ENCODE results near the gene CBX5.
A peak's percentile ranks its signal among the peaks of the same experiment; 100 is the strongest.
"Not testable (repeated sequence)": the region's sequence is repeated elsewhere in the genome, so short reads cannot be mapped to it uniquely, and the experiment has no call there.

CBX5 gene

DNA sequence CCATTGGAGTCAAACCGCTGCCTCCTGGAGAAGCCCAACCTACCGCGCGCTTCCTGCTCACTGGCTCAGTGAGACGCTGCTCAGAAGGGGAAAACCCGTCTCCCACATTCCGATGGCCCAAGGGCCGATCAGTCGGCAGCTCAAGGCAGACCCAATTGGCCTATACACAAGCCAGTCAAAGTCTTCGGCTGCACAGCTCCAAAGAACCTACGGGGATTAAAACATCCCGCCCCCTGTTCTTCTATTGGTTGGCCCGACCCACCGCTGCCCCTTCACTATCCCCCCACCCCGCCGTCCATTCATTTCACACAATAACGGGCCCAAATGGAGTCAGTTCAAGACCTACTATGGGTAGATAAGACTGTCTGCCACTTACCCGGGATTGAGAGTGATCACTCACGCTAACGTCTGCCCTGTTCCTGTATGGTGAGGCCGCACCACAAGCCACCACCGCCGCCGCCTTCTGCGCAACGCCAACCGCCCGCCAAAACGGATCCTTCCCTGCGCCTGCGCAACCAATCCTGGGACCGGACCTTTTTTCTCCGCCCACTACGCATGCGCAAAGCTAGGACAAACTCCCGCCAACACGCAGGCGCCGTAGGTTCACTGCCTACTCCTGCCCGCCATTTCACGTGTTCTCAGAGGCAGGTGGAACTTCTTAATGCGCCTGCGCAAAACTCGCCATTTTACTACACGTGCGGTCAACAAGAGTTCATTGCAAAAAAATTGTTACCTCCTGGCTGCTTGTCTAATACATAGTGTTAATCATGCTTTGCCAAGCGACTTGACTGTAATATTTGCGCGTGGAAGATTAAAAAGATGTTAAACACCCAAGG lies at the start of gene CBX5:
Gene CBX5, minus strand, starts transcription at position 491 of the 836 bp plus-strand sequence. CDS start 22,472 bp downstream, outside the sequence.
- TF ChIP-seq, protein P1, sequence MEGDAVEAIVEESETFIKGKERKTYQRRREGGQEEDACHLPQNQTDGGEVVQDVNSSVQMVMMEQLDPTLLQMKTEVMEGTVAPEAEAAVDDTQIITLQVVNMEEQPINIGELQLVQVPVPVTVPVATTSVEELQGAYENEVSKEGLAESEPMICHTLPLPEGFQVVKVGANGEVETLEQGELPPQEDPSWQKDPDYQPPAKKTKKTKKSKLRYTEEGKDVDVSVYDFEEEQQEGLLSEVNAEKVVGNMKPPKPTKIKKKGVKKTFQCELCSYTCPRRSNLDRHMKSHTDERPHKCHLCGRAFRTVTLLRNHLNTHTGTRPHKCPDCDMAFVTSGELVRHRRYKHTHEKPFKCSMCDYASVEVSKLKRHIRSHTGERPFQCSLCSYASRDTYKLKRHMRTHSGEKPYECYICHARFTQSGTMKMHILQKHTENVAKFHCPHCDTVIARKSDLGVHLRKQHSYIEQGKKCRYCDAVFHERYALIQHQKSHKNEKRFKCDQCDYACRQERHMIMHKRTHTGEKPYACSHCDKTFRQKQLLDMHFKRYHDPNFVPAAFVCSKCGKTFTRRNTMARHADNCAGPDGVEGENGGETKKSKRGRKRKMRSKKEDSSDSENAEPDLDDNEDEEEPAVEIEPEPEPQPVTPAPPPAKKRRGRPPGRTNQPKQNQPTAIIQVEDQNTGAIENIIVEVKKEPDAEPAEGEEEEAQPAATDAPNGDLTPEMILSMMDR (IDR thresholded peaks at IDR 0.05; ENCODE audit: low read length, missing control alignments): no peak
- H3K4me3 ChIP-seq (replicated peaks; ENCODE audit: low read depth, low read length): peak within 1 kb of the TSS; percentile 85
- peak; percentile 100 for DNase-seq (ENCODE audit: low read depth)

DNA sequence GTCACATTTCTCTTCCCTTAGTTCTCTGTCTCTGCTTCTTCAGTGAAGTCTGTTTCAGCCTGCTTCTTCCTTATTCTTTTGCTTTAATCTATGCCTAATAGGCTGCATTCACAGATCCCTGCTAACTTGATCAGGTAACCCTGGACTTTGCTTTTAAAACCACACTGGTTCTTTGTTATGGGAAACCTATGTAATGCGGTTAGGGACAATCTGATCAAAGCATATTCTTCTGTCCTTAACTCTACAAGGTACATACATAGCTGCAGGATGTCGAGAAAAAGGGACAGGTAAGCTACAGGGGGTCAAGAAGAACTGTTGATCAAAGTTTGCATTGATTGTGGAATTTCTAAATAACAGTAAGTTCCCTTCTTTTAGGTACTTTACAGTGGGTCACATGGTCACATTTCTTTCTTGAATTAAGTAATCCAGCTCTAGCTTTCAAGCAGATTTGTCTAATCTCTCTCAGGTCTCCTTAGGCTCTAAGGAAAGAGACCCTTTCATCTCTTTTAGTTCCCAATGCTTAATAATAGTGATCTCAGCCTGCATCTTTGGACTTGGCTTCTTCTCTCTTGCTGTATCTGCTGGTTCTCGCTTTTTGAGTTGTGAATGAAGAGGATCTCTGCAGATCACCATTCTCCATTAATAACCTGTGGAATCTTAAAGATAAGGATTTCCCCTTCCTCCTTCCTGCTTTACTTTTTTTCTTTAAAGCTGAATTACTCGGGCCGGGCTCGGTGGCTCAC lies 48.8 kb upstream of the CBX5 start:
- TF ChIP-seq, protein P1 (IDR thresholded peaks at IDR 0.05; ENCODE audit: low read length, missing control alignments): no peak
- H3K4me3 ChIP-seq (replicated peaks; ENCODE audit: low read depth, low read length): no peak overlapping the region
- no peak for DNase-seq (ENCODE audit: low read depth)

DNA sequence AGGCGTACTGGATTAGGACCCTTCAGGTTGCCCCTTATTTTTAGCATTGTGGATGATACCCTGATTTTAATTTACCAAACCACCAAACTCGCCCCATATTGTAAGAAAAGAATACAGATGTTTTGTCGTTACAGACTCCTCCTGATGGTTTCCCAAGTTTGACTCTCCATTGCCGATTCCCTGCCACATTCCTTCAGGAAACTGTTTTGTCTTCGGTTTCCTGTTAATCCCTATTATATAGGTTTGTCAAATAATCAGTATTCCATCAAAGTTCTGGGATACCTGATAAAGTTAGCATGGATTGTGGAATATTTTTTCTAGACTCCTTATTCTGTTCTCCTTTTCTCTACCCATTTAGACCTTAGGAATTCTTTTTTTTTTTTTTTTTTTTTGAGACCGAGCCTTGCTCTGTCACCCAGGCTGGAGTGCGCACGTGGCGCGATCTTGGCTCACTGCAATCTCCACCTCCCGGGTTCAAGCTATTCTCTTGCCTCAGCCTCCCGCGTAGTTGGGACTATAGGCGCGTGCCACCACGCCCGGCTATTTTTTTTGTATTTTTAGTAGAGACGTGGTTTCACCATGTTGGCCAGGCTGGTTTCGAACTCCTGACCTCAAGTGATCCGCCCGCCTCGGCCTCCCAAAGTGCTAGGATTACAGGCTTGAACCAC lies 45.7 kb upstream of the CBX5 start:
- H3K4me3 ChIP-seq (replicated peaks; ENCODE audit: low read depth, low read length): peak overlapping the region; percentile 84
- DNase-seq (ENCODE audit: low read depth): peak; percentile 20

DNA sequence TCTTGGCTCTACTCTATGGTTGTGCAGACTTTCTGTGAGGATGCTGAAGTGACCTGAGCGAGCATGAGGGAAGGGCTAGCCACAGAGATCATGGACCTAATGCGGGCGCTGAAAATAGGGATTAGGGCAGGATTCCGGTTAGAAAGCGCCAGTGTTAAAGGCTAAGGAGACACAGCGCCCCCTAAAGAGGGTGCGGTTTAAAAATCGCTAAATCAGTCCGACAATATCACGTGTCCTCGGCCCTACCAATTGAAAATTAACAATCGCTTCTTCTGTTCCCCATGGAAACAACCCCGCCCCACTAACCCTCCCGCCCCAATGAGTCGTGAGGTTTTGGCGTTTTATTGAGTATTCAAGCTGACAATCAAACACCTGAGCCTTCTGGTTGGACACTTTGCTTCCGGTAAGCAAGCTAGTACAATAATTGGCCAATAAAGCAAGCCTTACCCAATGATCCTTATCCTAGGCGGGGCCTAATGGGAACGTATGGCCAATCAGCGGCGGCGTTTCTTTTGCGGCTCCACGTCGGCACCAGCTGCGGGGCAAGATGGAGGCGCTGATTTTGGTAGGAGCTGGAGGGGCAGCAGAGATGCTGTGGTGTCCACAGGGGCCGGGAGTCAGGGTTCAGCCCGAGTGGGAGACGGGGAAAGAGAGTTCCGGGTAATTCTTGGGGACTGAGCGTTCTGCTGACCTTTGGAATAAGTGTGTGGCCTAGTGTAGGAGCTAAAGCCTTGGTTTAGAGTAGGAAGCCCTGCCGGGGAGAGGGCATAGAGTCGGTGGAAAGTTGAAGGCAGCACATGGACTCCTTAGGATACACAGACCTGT lies 44.9 kb upstream of the CBX5 start, which contains the start of gene COPZ1:
Gene COPZ1, plus strand, starts transcription at position 515 of the 825 bp plus-strand sequence. Its CDS starts 33 bp downstream, at position 548.
- DNase-seq (ENCODE audit: low read depth): peak; percentile 100
- peak within 1 kb of the TSS; percentile 84 for H3K4me3 ChIP-seq (replicated peaks; ENCODE audit: low read depth, low read length)
- TF ChIP-seq, protein P1 (IDR thresholded peaks at IDR 0.05; ENCODE audit: low read length, missing control alignments): peak; percentile 74

DNA sequence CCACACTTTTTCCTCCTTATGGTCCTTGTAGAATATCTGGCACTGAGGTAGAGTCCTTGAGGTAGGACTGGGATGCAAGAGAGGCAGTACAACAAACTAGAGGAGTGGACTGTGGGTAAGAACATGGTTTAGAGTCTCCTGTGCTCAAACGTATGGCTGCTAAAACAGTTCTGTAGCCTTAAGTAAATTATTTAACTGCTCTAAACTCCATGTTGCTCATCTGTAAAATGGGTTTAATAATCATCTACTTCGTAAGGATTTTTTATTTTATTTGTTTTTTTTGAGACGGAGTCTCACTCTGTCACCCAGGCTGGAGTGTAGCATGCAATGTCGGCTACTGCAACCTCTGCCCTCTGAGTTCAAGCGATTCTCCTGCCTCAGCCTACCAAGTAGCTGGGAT lies 41.4 kb upstream of the CBX5 start:
- no peak for DNase-seq (ENCODE audit: low read depth)
- no peak overlapping the region for H3K4me3 ChIP-seq (replicated peaks; ENCODE audit: low read depth, low read length)
- TF ChIP-seq, protein P1 (IDR thresholded peaks at IDR 0.05; ENCODE audit: low read length, missing control alignments): no peak

DNA sequence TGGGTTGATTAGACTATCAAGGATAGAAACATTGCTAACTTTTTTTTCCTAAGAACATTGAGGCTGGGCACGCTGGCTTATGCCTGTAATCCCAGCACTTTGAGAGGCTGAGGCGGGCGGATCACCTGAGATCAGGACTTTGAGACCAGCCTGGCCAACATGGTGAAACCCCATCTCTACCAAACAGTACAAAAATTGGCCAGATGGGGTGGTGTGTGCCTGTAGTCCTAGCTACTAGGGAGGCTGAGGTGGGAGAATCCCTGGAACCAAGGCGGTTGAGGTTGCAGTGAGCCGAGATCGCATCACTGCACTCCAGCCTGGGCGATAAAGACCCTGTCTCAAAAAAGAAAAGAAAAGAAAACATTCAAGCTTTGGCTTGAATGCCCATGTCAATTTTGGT lies 32.4 kb upstream of the CBX5 start:
- not testable (repeated sequence) for H3K4me3 ChIP-seq (replicated peaks; ENCODE audit: low read depth, low read length)

DNA sequence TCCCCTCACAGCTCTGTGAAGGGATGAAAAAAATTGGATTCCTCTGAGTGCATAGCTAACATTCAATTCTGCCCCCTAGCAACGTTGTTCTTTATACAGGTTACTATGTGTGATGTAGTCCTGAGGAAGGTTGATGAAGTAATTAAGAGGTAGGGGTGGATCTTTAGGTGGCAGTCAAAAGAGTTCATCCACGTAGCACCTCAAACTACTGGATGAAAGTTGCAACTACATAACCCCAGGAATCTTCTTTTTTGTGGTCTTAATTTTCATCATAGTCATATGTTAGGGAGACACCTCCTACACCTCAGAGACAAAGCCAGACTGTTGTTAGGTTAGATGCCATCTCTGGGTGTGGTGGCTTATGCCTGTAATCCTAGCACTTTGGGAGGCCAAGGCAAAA lies 31.1 kb upstream of the CBX5 start:
- TF ChIP-seq, protein P1 (IDR thresholded peaks at IDR 0.05; ENCODE audit: low read length, missing control alignments): no peak
- no peak for DNase-seq (ENCODE audit: low read depth)
- H3K4me3 ChIP-seq (replicated peaks; ENCODE audit: low read depth, low read length): no peak overlapping the region

More for the DNA sequence above, 32.4 kb upstream of the CBX5 start:
- DNase-seq (ENCODE audit: low read depth): not testable (repeated sequence)

All from fibroblast of pulmonary artery (primary cell).